Activated naive CD4-positive, alpha-beta T cell treated with anti-CD3 and anti-CD28 coated beads for 36 hours (primary cell): Measurements from ENCODE around the gene PCBP3. TPM values are rescaled to one million over a fixed set of nuclear protein-coding genes. Genes with fewer than 3 reads are reported as not detected.
"Not testable (repeated sequence)": the region's sequence is repeated elsewhere in the genome, so short reads cannot be mapped to it uniquely, and the experiment has no call there.

Experiments used
- CTCF ChIA-PET: fragments of 350-600 bp; sonication (Branson Sonifier 250); formaldehyde crosslinking; loops from one replicate; lab custom pipeline; 2021; ENCODE audit warnings: antibody characterized with exemption; lab: Charles Lee
- DNase-seq: peaks from one replicate; pipeline ENCODE4 v3.0.0-alpha.2; 2020
- H3K27ac Mint-ChIP-seq: one replicate; pipeline ENCODE4 v1.8.0; 2021; ENCODE audit warnings: mild to moderate bottlenecking, mixed read lengths
- H3K27me3 Mint-ChIP-seq: one replicate; pipeline ENCODE4 v1.8.0; 2021; ENCODE audit warnings: low read depth, mixed read lengths
- H3K36me3 Mint-ChIP-seq: one replicate; pipeline ENCODE4 v1.8.0; 2021; ENCODE audit warnings: low read depth, mixed read lengths
- H3K4me1 Mint-ChIP-seq: one replicate; pipeline ENCODE4 v1.8.0; 2021; ENCODE audit warnings: low read depth, mixed read lengths
- H3K4me3 Mint-ChIP-seq: one replicate; pipeline ENCODE4 v1.8.0; 2021; ENCODE audit warnings: mild to moderate bottlenecking, moderate library complexity, mixed read lengths
- H3K9me3 Mint-ChIP-seq: one replicate; pipeline ENCODE4 v1.8.0; 2021; ENCODE audit warnings: mixed read lengths
- intact Hi-C: fragments of 100-400 bp; cut with micrococcal nuclease; formaldehyde crosslinking; loops from one replicate; pipeline ENCODE4 v1.15.1; 2023
- total RNA-seq, 2 experiments: library from RNA; stranded (reverse); gene quantifications; one replicate each; pipeline ENCODE4 v1.2.3, GENCODE V29; 2021

PCBP3 gene
- total RNA-seq, 2 experiments from 2014 or later, result 10.0 to 10.2 TPM

GRCh38 chr21:45640001-45640887 lies 3.3 kb upstream of the PCBP3 start:
- Mint-ChIP-seq H3K4me3 (no peak overlapping the region), H3K36me3 (no peaks in the 10 kb centered on the region), H3K27ac (peak overlapping the region; percentile 29), H3K27me3 (no peaks in the 10 kb centered on the region), H3K4me1 (peaks cover 41% of the 10 kb centered on the region), H3K9me3 (no peaks in the 10 kb centered on the region)
- intact Hi-C loops, result loop anchor here (5.0 kb wide), 1 partner anchor 332 kb away; no protein-coding TSS in a partner anchor
- no peak for DNase-seq
- CTCF ChIA-PET, result interaction anchor here (0.8 kb wide), 1 partner anchor 332 kb away, joined by 3 read pairs; no protein-coding TSS in a partner anchor

DNA sequence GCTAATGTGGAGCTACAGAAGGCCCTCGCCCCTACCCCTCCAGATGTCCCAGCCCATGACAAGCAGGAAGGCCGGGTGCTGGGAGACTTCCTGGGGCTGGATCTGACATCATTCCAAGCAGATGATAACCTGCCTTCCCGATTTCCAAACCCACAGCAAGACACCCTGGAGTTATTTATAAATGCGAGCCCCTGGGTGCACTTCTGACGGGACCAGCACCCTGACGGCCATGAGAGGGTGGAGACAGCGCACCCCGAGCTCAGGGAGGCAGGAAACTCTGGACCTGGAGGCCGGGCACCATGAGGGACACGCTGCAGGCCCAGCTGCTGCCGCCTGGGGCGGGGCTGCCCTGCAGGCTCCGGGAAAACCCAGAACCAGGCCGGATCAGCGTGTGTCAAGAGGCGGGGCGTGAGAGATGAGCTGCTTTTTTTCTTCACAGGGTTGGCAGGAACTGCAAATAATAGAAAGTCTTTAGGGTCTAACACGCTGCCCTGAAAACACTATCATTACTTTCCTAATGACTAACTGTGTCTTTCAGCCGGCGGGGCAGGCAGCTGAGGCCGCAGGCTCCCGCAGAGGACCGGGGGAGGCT lies 2.5 kb upstream of the PCBP3 start:
- peak; percentile 42 for DNase-seq
- H3K9me3 Mint-ChIP-seq, result no peaks in the 10 kb centered on the region
- peaks cover 5% of the 10 kb centered on the region for H3K27me3 Mint-ChIP-seq
- peaks cover 48% of the 10 kb centered on the region for H3K4me1 Mint-ChIP-seq
- CTCF ChIA-PET, result interaction anchor here (0.8 kb wide), 1 partner anchor 332 kb away, joined by 3 read pairs; no protein-coding TSS in a partner anchor
- peaks cover 1% of the 10 kb centered on the region for H3K36me3 Mint-ChIP-seq
- peak overlapping the region; percentile 61 for H3K4me3 Mint-ChIP-seq
- intact Hi-C loops, result loop anchor here (5.0 kb wide), 1 partner anchor 331 kb away; no protein-coding TSS in a partner anchor
- H3K27ac Mint-ChIP-seq, result no peak overlapping the region

DNA sequence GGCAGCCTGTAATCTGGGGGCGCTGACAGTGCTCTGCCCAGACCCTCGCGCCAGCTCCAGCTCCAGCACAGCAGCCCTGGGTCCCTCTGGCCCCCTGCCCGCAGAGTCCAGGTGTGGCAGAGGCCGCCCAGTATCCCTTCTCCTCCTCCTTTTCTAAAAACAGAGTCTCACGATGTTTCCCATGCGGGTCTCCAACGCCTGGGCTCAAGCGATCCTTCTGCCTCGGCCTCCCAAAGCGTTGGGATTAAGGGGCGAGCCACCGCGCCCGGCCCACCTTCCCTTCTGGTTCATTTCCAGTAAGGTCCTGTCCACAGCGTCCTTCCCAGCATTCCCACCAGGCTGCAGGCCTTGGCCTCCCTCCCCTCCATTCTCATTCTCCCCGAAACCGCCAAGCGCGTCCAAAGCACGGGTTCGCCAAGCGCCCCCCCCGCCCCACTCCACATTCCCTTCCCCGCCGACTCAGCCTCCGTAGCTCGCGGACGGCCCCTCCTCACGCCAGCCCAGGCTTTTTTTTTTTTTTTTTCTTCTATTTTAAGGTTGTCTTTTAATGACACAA lies 2.0 kb upstream of the PCBP3 start:
- Mint-ChIP-seq H3K27me3 (peaks cover 5% of the 10 kb centered on the region), H3K9me3 (no peaks in the 10 kb centered on the region), H3K4me1 (peaks cover 48% of the 10 kb centered on the region), H3K4me3 (peak overlapping the region; percentile 61), H3K36me3 (peaks cover 1% of the 10 kb centered on the region), H3K27ac (no peak overlapping the region)
- CTCF ChIA-PET, result interaction anchor here (0.6 kb wide), 1 partner anchor 762 kb away, joined by 3 read pairs; no protein-coding TSS in a partner anchor
- no peak for DNase-seq
- intact Hi-C loops, result loop anchor here (2.0 to 5.0 kb wide), 2 partner anchors 331 to 681 kb away; partner anchors contain the start of gene C21orf58

DNA sequence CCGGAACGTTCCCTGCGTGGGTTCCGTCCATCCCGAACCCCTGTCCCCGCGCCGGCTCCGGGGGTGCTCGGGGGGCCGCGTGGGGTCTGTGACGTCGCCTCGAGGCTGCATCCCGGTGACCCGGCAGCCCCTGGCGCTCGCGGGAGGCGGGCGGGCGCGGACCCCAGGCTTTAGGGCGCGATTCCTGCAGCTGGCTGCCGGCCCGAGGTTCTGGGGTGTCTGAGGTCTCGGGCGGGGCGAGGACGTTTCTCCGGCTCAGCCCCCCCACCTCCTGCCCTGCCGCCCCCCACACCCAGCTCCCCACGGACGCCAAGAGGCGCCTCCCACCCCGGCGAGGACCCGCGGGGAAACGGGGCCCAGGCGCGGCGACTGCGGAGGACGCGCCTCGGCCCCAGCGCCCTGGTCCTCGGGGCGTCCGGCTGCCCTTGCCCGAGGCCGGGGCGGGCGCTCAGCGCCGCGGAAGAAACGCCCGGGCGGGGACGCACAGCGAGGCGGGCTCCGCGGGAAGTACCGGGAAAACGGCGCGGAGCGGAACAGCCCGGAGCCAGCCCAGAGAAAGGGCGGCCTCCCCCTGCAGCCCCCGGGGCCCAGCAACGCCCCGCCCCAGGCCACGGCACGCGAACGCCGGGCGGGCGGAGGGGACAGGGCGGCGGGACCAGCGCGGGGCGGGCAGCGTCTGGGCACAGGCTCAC lies 1.3 kb upstream of the PCBP3 start:
- intact Hi-C loops, result loop anchor here (2.0 to 5.0 kb wide), 2 partner anchors 330 to 681 kb away; partner anchors contain the start of gene C21orf58
- Mint-ChIP-seq H3K9me3 (no peaks in the 10 kb centered on the region), H3K4me3 (peak overlapping the region; percentile 61), H3K4me1 (peaks cover 48% of the 10 kb centered on the region), H3K27ac (no peak overlapping the region), H3K27me3 (peaks cover 5% of the 10 kb centered on the region), H3K36me3 (peaks cover 1% of the 10 kb centered on the region)
- no peak for DNase-seq
- CTCF ChIA-PET, result interaction anchor here (0.6 kb wide), 1 partner anchor 763 kb away, joined by 3 read pairs; no protein-coding TSS in a partner anchor

DNA sequence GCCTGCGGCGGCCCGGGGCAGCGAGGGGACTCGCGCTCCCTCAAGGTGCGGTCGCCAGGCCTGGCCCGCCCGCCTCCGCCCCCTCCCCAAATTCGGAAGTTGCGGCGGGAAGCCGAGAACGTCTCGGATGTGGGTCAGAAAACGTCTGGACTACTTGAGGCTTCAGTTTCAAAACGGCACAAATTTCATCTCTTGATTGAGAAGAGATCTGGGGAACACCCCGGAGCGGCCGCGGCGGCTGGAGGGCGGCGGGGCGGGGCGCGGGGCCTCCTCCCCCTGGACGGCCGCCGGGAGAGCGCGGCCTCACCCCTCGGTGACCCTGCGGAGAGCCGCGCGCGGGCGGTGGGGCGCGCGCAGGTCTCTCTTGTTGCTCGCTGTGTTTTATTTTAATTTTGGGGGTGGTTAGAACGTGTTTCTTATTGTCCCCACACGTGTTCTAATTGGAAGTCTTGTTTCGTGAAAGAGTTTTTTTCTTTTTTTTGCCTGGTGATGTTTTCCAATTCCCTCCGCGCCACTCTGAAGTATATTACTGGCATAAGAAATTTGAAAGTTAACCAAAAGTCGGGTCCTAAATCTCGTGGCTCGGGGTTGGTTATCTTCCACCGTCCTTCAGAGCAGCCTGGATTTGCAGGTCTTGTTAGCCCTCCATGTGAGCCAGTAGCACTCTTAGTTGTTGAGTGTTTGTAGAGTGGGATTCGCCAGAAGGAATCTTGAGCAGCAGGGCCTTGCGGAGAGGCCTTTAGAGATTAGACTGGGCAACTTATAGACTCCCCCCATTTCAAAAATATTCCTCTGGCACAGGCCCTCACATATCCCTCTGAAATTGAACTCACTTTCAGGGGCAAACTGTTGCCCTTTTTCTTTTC lies 749 bp downstream of the PCBP3 start:
- H3K4me3 Mint-ChIP-seq, result peak overlapping the region; percentile 76
- peaks cover 36% of the 10 kb centered on the region for H3K4me1 Mint-ChIP-seq
- peaks cover 5% of the 10 kb centered on the region for H3K27me3 Mint-ChIP-seq
- CTCF ChIA-PET, result no interaction called here
- intact Hi-C loops, result loop anchor here (5.0 kb wide), 1 partner anchor 328 kb away; no protein-coding TSS in a partner anchor
- peaks cover 1% of the 10 kb centered on the region for H3K36me3 Mint-ChIP-seq
- no peak overlapping the region for H3K27ac Mint-ChIP-seq
- H3K9me3 Mint-ChIP-seq, result peaks cover 3% of the 10 kb centered on the region
- peak; percentile 44 for DNase-seq

- Mint-ChIP-seq H3K27me3 (no peaks in the 10 kb centered on the region), H3K4me3 (no peak overlapping the region), H3K27ac (no peak overlapping the region), H3K36me3 (peaks cover 8% of the 10 kb centered on the region), H3K9me3 (peaks cover 5% of the 10 kb centered on the region), H3K4me1 (peaks cover 2% of the 10 kb centered on the region)
- intact Hi-C loops, result no loop called here
- CTCF ChIA-PET, result no interaction called here
- DNase-seq, result no peak
Observed at GRCh38 chr21:45651921-45652320, 8.4 kb downstream of the PCBP3 start.

GRCh38 chr21:45655124-45655523 lies 11.6 kb downstream of the PCBP3 start:
- peaks cover 8% of the 10 kb centered on the region for H3K36me3 Mint-ChIP-seq
- no peak overlapping the region for H3K4me3 Mint-ChIP-seq
- intact Hi-C loops, result no loop called here
- H3K27me3 Mint-ChIP-seq, result no peaks in the 10 kb centered on the region
- CTCF ChIA-PET, result no interaction called here
- H3K27ac Mint-ChIP-seq, result no peak overlapping the region
- no peak for DNase-seq
- peaks cover 1% of the 10 kb centered on the region for H3K9me3 Mint-ChIP-seq
- peaks cover 7% of the 10 kb centered on the region for H3K4me1 Mint-ChIP-seq

GRCh38 chr21:45656114-45656513 lies 12.6 kb downstream of the PCBP3 start:
- H3K27ac Mint-ChIP-seq, H3K36me3 Mint-ChIP-seq, CTCF ChIA-PET: not testable (repeated sequence)

DNA sequence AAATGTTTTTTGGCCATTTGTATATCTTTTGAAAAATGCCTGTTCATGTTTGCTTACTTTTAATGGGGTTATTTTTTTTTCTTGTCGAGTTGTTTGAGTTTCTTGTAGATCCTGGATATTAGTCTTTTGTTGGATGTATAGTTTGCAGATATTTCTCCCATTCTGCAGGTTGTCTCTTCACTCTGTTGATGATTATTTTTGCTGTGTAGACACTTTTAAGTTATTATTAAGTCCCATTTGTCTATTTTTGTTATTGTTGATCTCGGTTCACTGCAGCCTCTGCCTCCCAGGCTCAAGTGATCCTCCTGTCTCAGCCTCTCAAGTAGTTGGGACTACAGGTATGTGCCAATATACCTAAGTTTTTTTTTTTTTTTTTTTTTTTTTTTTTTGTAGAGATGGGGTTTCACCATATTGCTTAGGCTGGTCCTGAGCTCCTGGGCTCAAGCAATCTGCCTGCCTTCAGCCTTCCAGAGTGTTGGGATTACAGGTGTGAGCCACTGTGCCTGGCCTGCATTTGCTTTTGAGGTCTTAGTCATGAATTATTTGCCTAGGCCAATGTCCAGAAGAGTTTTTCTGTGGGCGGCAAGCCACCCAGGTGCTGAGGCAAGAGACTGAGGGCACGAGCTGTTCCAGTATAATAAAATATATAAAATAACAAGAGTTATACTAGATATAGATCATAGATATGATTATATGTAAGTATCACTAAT lies 18.5 kb downstream of the PCBP3 start:
- H3K9me3 Mint-ChIP-seq, result peaks cover 13% of the 10 kb centered on the region
- H3K4me3 Mint-ChIP-seq, intact Hi-C loops, CTCF ChIA-PET, H3K36me3 Mint-ChIP-seq, H3K27me3 Mint-ChIP-seq, H3K27ac Mint-ChIP-seq, H3K4me1 Mint-ChIP-seq, DNase-seq: not testable (repeated sequence)

More at GRCh38 chr21:45656114-45656513, 12.6 kb downstream of the PCBP3 start:
- H3K4me1 Mint-ChIP-seq, H3K4me3 Mint-ChIP-seq, H3K9me3 Mint-ChIP-seq, intact Hi-C loops, DNase-seq, H3K27me3 Mint-ChIP-seq: not testable (repeated sequence)

- intact Hi-C loops, H3K36me3 Mint-ChIP-seq, H3K4me1 Mint-ChIP-seq, H3K27me3 Mint-ChIP-seq, CTCF ChIA-PET, DNase-seq, H3K4me3 Mint-ChIP-seq, H3K27ac Mint-ChIP-seq: not testable (repeated sequence)
- H3K9me3 Mint-ChIP-seq, result peaks cover 16% of the 10 kb centered on the region
Observed at GRCh38 chr21:45662623-45663245, 19.2 kb downstream of the PCBP3 start.
